ENCODE measurements around the gene FAM222B.

FAM222B gene

GRCh38 chr17:28763137-28763799 is 79.3 kb downstream of the FAM222B start:
- no peak for DNase-seq

GRCh38 chr17:28760601-28761562 is 81.7 kb downstream of the FAM222B start:
- peak; percentile 63 for DNase-seq

GRCh38 chr17:28759256-28759865 is 83.2 kb downstream of the FAM222B start:
- no peak for DNase-seq

- no peak for DNase-seq
Observed at GRCh38 chr17:28758411-28759121, 84.0 kb downstream of the FAM222B start.

GRCh38 chr17:28756049-28756804 is 86.4 kb downstream of the FAM222B start:
- DNase-seq = no peak

GRCh38 chr17:28755486-28755885 is 87.1 kb downstream of the FAM222B start:
- no peak for DNase-seq

GRCh38 chr17:28751600-28752366 is 90.8 kb downstream of the FAM222B start:
- no peak for DNase-seq

GRCh38 chr17:28750178-28751047 is 92.2 kb downstream of the FAM222B start:
- peak; percentile 97 for DNase-seq

- DNase-seq = no peak
Observed at GRCh38 chr17:28749516-28750177, 92.9 kb downstream of the FAM222B start.

- no peak for DNase-seq
Observed at GRCh38 chr17:28748852-28749515, 93.6 kb downstream of the FAM222B start.

- DNase-seq = no peak
Observed at GRCh38 chr17:28747801-28748750, 94.5 kb downstream of the FAM222B start.

- DNase-seq = no peak
Observed at GRCh38 chr17:28747051-28747691, 95.4 kb downstream of the FAM222B start.

- peak; percentile 75 for DNase-seq
Observed at GRCh38 chr17:28746611-28747050, 96.0 kb downstream of the FAM222B start.

GRCh38 chr17:28745786-28746411 is 96.7 kb downstream of the FAM222B start:
- DNase-seq = no peak

- DNase-seq = peak; percentile 91
Observed at GRCh38 chr17:28744972-28745785, 97.4 kb downstream of the FAM222B start.

Data from eye (tissue), 1 donor.